ENCODE data around the gene CHST11. TPM values are rescaled to one million over a fixed set of nuclear protein-coding genes. Genes with fewer than 3 reads are reported as not detected.
"Not testable (repeated sequence)": the region's sequence is repeated elsewhere in the genome, so short reads cannot be mapped to it uniquely, and the experiment has no call there.

The CHST11 gene
- total RNA-seq, 1 experiment from 2014 or later: 12.7 TPM

- no peak for DNase-seq (ENCODE audit: low spot score)
- in situ Hi-C loops (cut with HindIII; ENCODE audit: low sequenced_read_pairs): no loop called here
Measured at GRCh38 chr12:104569346-104570173, 112.8 kb downstream of the CHST11 start.

- in situ Hi-C loops (cut with HindIII; ENCODE audit: low sequenced_read_pairs): no loop called here
- DNase-seq (ENCODE audit: low spot score): no peak
Measured at GRCh38 chr12:104570174-104570907, 113.6 kb downstream of the CHST11 start.

- in situ Hi-C loops (cut with HindIII; ENCODE audit: low sequenced_read_pairs): no loop called here
- no peak for DNase-seq (ENCODE audit: low spot score)
Measured at GRCh38 chr12:104571328-104571727, 114.6 kb downstream of the CHST11 start.

- in situ Hi-C loops (cut with HindIII; ENCODE audit: low sequenced_read_pairs); DNase-seq (ENCODE audit: low spot score): not testable (repeated sequence)
Measured at GRCh38 chr12:104574353-104574752, 117.6 kb downstream of the CHST11 start.

GRCh38 chr12:104574758-104575157 is 118.0 kb downstream of the CHST11 start:
- in situ Hi-C loops (cut with HindIII; ENCODE audit: low sequenced_read_pairs); DNase-seq (ENCODE audit: low spot score): not testable (repeated sequence)

GRCh38 chr12:104575442-104576186 is 118.9 kb downstream of the CHST11 start:
- in situ Hi-C loops (cut with HindIII; ENCODE audit: low sequenced_read_pairs): no loop called here
- no peak for DNase-seq (ENCODE audit: low spot score)

- no peak for DNase-seq (ENCODE audit: low spot score)
- in situ Hi-C loops (cut with HindIII; ENCODE audit: low sequenced_read_pairs): no loop called here
Measured at GRCh38 chr12:104576187-104576778, 119.5 kb downstream of the CHST11 start.

- in situ Hi-C loops (cut with HindIII; ENCODE audit: low sequenced_read_pairs): no loop called here
- DNase-seq (ENCODE audit: low spot score): no peak
Measured at GRCh38 chr12:104576980-104577580, 120.3 kb downstream of the CHST11 start.

- in situ Hi-C loops (cut with HindIII; ENCODE audit: low sequenced_read_pairs): no loop called here
- DNase-seq (ENCODE audit: low spot score): no peak
Measured at GRCh38 chr12:104577581-104577981, 120.8 kb downstream of the CHST11 start.

GRCh38 chr12:104578453-104578852 is 121.7 kb downstream of the CHST11 start:
- DNase-seq (ENCODE audit: low spot score): no peak
- in situ Hi-C loops (cut with HindIII; ENCODE audit: low sequenced_read_pairs): no loop called here

GRCh38 chr12:104579718-104580495 is 123.2 kb downstream of the CHST11 start:
- DNase-seq (ENCODE audit: low spot score): no peak
- in situ Hi-C loops (cut with HindIII; ENCODE audit: low sequenced_read_pairs): no loop called here

GRCh38 chr12:104581005-104581570 is 124.3 kb downstream of the CHST11 start:
- in situ Hi-C loops (cut with HindIII; ENCODE audit: low sequenced_read_pairs): no loop called here
- DNase-seq (ENCODE audit: low spot score): no peak

GRCh38 chr12:104582739-104583138 is 126.0 kb downstream of the CHST11 start:
- DNase-seq (ENCODE audit: low spot score): no peak
- in situ Hi-C loops (cut with HindIII; ENCODE audit: low sequenced_read_pairs): no loop called here

GRCh38 chr12:104583301-104583700 is 126.6 kb downstream of the CHST11 start:
- in situ Hi-C loops (cut with HindIII; ENCODE audit: low sequenced_read_pairs): no loop called here
- no peak for DNase-seq (ENCODE audit: low spot score)

GRCh38 chr12:104585448-104586055 is 128.8 kb downstream of the CHST11 start:
- no peak for DNase-seq (ENCODE audit: low spot score)
- in situ Hi-C loops (cut with HindIII; ENCODE audit: low sequenced_read_pairs): no loop called here

- in situ Hi-C loops (cut with HindIII; ENCODE audit: low sequenced_read_pairs): no loop called here
- no peak for DNase-seq (ENCODE audit: low spot score)
Measured at GRCh38 chr12:104586351-104586919, 129.7 kb downstream of the CHST11 start.
